T follicular helper cell (primary cell): ENCODE data around the gene DUSP8.

Experiments used
- DNase-seq: peaks from one replicate; pipeline ENCODE4 v3.0.0-alpha.2; 2020; ENCODE audit warnings: low read depth

The DUSP8 gene

GRCh38 chr11:1565173-1565903, 6.7 kb downstream of the DUSP8 start:
- no peak for DNase-seq

DNA sequence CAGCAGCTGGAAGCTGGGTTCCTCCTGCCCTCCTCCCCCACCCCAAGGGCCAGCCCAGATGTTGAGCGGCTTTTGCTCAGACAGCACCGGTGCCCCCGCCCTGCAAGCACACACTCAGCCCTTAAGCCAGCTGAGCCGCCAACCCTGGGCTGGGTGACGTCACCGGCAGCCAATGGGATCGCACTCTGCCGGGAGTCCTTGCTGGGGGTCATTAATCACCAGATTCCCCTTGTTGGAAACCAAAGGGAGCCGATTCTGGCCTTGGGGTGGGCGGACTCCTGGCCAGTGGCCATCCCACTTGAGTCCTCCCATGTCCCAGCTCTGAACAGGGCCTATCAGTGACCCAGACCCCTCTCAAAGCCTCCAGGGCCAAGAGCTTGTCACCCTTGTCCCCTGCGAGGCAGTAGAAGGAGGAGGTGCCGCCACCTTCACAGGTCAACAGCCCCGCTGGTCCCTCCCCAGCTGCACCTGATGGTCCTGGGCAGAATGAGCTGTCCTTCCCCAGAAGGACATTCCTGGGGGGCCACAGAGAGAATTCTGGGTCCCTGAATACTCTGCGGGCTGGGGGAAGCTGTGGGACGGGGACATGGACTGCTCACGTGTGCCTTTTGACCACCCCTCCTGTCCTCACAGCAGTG, 7.4 kb downstream of the DUSP8 start:
- no peak for DNase-seq

- DNase-seq: no peak
These were observed 8.2 kb downstream of the DUSP8 start for GRCh38 chr11:1563697-1564534.

- DNase-seq: no peak
These were observed 8.9 kb downstream of the DUSP8 start for GRCh38 chr11:1563149-1563638.

DNA sequence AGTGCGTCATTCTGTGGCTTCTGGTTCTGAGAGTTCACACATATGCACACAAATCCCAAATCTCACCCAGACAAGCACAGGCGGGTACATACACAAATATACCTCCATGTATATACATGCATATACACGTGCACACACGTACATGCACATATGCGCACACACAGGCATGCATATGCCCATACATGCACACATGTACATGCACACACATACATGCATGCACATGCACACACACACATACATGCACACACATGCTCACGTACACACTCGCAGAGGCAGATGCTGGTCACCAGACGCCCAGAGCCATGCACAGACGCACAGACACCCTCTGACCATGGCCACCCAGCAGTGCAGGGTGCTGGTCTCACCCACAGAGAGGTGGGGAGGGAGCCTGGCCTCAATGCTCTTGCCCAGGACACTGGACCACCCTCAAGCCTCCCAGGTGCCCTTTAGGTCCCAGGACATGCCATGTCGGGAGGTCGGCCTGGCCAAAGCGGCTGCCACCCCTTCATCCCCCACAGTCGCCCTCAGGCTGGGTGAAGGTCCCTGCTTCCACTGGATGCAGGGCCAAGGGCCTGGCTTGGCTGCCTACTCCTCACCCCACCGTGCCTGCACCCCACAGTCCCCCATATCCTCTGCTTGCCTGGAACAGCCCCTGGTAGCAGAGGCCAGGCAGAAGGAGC, 9.5 kb downstream of the DUSP8 start:
- no peak for DNase-seq

- no peak for DNase-seq
These were observed 10.1 kb downstream of the DUSP8 start for GRCh38 chr11:1561955-1562354.

- DNase-seq: no peak
These were observed 10.8 kb downstream of the DUSP8 start for GRCh38 chr11:1561266-1561665.

DNA sequence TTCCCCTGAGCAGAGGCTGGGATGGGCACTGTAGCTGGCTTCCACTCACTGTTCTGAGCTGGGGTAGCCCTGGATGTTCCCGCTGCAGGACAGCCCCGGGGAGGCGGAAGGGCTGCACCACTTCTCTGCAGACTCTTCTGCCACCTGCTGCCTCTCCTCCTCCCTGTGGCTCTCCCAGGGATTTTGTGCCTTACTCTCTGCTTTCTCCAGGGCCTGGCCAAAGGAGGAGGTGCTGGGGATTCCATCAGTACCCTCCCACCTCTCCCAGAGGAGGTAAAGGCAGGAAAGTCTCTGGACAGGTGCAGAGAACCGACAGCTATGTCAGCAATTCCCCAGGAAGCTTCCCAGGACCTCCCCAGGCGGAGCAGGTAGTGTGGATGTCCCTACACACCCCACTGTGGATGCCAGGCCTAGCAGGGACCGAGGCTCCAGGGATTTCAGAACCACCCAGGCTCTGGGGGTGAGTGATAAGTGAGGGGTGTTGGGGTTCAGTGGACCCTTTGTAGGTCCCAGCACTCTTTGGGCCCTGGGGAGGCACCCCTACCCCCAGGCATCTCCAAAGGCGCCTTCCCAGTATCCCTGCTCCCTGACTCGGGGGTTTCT, 11.3 kb downstream of the DUSP8 start:
- DNase-seq: no peak

- DNase-seq: no peak
These were observed 11.9 kb downstream of the DUSP8 start for GRCh38 chr11:1560002-1560648.

DNA sequence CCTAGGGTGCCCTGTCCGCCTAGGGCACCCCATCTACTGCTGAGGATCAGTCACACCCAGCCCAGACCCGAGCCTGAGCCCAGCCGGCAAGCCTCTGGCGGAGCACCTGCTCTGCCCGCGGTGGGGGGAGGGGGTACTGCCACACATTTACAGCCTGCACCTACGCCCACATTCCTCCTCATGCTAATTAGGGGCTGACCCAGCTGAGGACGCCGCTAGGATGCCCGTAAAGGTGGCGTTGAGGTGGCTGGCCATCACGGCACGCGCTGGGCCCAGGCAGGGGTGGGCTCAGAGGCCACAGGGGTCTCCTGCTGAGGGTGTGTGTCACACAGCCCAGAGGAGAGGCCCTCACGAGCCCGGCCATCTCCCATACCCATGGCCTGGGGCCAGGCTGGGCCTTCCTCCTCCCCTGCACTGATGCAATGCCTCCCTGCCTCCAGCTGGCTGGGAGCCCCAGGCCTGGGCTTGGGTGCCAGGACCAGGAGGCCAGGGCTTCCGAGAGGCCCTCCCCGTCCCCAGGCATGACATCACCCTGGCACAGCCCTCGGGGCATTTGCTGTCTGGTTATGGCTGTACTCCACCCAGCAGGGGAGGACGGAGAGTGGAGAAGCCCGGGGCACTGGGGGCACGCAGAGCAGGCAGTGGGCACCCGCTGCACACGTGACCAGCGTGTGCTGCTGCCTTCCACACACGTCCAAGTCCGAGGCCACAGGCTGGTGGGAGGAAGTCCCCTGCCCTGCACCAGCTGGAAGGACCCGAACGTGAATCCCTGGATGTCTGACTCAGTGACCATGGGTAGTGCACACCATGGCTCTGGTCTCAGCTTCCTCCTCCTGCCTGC, 12.7 kb downstream of the DUSP8 start:
- DNase-seq: no peak

DNA sequence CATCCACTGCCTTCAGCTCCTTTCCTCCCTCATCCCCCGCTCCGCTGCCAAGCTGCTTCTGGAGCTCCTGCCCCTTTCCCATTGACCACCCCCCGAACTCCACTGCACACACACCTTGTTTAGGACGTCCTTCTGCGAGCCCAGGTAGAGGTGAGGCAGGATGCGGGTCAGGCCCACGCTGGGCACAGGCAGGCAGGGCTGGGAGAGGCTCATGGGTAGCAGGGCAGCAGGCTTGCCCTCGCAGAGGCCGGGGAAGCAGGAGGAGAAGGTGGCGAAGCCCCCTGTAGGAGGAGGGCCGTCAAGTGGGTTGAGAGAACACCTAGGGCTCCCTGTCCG, 13.3 kb downstream of the DUSP8 start:
- no peak for DNase-seq

DNA sequence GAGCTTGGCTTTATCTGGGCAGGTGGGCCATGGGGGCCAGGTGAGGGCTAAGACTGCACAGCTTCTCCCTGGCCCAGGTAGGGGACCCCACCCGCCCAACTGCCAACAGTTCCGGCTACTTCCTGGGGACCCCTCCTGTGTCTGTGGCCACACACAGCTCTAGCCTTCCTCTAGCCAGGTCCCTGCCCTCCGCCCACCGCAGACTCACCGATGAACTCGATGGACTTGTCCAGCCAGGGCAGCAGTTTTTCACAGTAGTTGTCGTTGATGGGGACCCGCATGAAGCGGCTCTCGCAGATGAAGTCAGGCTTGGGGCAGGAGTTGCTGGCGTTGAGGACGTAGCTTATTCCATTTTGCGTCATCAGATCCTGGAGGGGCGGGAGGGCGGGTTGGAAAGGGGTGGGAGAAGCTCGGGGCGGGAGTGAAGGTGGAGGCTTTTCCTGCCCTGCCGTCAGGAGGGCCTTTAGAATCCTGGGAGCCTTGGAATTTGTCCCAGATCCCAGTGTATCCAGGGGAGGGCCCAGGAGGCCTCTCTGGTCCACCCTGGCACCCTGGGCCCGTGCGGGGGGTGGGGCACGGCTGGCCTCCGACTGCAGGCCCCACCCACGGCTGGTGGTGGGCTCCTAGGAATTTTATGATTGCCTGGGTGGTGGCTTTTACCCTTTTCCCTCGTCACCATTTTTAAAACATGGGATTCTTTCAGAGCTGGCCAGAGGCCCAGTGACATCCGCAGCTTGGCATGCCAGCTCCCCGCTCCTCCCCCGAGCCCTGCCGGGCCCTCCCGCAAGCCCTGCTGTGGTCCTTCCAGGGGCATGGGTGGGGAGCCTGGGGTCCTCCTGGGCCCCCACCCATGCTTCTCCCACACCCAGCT, 13.9 kb downstream of the DUSP8 start:
- no peak for DNase-seq

- DNase-seq: no peak
These were observed 14.8 kb downstream of the DUSP8 start for GRCh38 chr11:1557051-1557884.

DNA sequence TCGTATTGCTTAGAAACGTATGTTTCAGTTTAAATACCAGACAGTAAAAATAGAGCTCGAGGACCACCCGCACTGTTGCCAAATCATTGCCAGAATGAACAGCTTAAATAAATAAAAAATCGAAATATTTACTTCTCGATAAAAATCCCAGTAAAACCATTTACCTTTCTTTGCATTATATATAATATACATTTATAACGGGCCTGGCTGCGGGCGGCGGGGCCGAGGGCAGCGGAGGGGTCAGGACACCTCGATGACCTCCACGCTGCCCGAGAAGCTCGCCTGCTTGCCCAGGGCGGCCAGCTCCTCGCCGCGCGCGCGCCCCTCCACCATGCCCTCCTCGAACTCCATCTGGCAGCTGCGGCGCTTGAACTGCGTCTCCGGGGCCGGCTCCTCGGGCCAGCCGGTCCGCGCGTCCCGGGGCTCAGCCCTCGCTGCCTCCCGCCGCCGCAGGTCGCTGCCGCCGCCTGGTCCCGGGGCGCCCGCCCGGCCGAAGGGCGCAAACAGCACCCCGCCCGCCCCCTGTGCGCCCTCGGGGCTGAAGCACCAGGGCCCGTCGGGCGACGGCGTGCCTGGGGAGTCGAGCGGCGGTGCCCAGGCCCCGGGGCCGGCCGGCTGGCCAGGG, 15.7 kb downstream of the DUSP8 start:
- no peak for DNase-seq

DNA sequence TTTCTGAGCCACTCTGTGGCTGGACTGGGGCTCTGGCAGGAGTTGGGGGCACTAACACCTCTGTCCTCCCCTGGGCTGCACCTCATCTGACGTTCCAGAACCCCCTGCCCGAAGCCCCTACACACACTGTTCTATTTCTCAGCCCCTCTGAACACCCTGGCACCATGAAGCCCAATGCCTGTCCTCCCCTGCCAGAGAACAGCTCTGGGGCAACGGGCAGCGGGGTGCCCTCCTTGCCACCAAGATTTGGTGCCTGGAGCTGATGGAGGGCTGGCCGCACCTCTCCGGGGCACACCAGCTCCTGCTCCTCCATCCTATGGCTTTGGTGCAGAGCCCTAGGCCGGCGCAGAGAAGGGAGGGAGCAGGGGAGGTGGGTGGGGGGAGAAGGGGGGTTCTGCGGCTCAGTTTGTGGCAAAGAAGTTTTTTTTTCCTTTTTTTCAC, 16.3 kb downstream of the DUSP8 start:
- DNase-seq: no peak

DNA sequence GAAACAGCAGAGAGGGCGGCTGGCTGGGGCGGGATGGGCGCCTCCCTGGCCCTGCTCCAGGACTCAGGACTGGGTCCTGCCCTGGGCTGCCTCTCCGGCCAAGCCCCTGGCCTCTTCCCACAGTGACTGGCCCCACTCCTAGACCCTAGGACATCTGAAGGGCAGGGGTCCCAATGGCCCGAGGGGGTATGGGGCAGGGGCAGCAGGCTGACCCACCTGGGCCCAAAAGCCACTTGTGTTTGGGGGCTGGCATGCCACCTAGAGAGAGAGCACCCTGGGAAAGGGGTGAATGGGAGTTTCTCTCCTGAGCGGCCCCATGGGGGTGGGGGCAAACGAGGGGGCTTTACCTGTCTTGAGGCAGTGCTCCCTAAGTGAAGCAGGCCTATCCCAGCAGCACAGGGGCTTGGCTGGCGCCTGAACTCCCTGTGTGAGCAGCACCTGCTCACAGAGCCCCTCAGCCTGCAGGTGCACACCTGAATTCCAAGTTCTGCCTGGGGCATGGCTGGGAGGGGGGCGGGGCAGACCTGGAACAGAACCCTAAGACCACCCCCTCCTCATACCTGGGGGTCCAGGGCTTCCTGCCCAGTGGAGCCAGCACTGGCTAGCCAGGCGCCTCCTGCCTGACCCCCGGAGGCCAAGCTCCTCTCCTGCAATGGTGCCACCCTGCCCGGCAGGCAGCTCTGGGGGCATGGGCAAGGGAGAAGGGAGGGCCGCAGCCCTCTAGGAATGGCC, 16.9 kb downstream of the DUSP8 start:
- no peak for DNase-seq
